ENCODE data around the gene MLXIPL.

GRCh38 chr7:73557397-73558257 is 66.7 kb downstream of the MLXIPL start, which contains the start of gene BCL7B:
- TF ChIP-seq CTCF (IDR thresholded peaks at IDR 0.05; ENCODE audit: low read depth, low read length): no peak
- peak; percentile 81 for TF ChIP-seq POLR2A (IDR thresholded peaks at IDR 0.05; ENCODE audit: extremely low read depth, insufficient read length)

Measured in NB4 (cell line).